Measurements from ENCODE around the gene SMYD3.

The SMYD3 gene

DNA sequence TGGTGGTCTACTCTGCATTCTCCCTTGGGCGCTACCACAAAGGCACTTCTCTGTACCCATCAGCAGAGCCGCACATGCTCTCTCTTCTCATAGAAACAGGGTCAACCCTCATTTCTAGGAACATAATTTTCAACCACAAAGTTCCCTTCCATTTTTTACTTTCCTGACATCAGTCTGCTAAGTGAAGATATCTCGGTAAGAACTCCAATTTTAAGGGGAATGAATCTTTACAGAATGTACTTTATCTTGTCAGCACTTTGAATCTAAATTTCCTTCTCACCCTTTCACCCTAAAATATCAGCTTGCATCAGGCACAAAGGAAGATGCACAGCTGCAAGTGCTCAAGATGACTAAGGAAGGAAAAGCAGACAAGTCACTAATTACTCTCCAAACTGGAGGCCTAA is 545.9 kb downstream of the SMYD3 start:
- no peak for TF ChIP-seq EZH2phosphoT487 (IDR thresholded peaks at IDR 0.05; ENCODE audit: borderline replicate concordance)
- TF ChIP-seq, protein P1, sequence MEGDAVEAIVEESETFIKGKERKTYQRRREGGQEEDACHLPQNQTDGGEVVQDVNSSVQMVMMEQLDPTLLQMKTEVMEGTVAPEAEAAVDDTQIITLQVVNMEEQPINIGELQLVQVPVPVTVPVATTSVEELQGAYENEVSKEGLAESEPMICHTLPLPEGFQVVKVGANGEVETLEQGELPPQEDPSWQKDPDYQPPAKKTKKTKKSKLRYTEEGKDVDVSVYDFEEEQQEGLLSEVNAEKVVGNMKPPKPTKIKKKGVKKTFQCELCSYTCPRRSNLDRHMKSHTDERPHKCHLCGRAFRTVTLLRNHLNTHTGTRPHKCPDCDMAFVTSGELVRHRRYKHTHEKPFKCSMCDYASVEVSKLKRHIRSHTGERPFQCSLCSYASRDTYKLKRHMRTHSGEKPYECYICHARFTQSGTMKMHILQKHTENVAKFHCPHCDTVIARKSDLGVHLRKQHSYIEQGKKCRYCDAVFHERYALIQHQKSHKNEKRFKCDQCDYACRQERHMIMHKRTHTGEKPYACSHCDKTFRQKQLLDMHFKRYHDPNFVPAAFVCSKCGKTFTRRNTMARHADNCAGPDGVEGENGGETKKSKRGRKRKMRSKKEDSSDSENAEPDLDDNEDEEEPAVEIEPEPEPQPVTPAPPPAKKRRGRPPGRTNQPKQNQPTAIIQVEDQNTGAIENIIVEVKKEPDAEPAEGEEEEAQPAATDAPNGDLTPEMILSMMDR (conservative IDR thresholded peaks at IDR 0.05; ENCODE audit: low read length): no peak

DNA sequence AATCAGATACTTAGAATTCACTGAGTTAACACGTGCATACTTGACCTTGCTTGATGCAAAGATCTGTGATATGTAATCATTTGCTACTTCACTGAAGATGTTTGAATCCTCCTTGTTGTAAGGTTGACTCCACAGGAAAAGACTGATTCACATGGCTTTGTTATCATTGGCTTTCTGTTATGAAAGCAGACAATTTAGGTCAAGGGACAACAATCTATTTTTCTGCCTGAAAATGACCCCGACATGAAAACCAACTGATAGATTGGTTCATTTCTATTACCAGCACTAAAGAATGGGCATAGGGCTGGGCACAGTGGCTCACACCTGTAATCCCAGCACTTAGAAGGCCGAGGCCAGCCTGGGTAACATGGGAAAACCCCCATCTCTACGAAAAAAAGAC is 546.9 kb downstream of the SMYD3 start:
- H3K9me2 ChIP-seq (replicated peaks; ENCODE audit: low read depth, low read length): no peaks in the 10 kb centered on the region
- H3K4me3 ChIP-seq (ENCODE audit: low read length, poor library complexity, severe bottlenecking): no peak overlapping the region
- no peaks in the 10 kb centered on the region for H4K20me1 ChIP-seq (ENCODE audit: insufficient read depth, low read length, poor library complexity, severe bottlenecking)
- 0 out of 2 replicates have a peak, but pooled peaks cover 4% of the 10 kb centered on the region for H3F3A ChIP-seq (ENCODE audit: low read depth)
- H2AFZ ChIP-seq (ENCODE audit: low read length): no peak overlapping the region
- no peaks in the 10 kb centered on the region for H3K79me2 ChIP-seq (ENCODE audit: insufficient read depth, low read length)
- H3K36me3 ChIP-seq (ENCODE audit: insufficient read depth, low read length): no peaks in the 10 kb centered on the region
- TF ChIP-seq EZH2phosphoT487 (IDR thresholded peaks at IDR 0.05; ENCODE audit: borderline replicate concordance): no peak
- TF ChIP-seq, protein P1 (conservative IDR thresholded peaks at IDR 0.05; ENCODE audit: low read length): no peak
- H3K4me1 ChIP-seq (ENCODE audit: insufficient read depth, low read length, poor library complexity, severe bottlenecking): peaks cover 21% of the 10 kb centered on the region
- H3K9ac ChIP-seq (ENCODE audit: low read depth, low read length, poor library complexity, severe bottlenecking): no peak overlapping the region
- no peaks in the 10 kb centered on the region for H3K9me3 ChIP-seq (ENCODE audit: insufficient read depth, low read depth, low read length)
- H3K27me3 ChIP-seq (ENCODE audit: insufficient read depth, low read length, poor library complexity, severe bottlenecking): no peaks in the 10 kb centered on the region
- no peak overlapping the region for H3K4me2 ChIP-seq (ENCODE audit: low read depth, low read length, poor library complexity, severe bottlenecking)

More for the DNA sequence above, 545.9 kb downstream of the SMYD3 start:
- Histone ChIP-seq H3K9ac (ENCODE audit: low read depth, low read length, poor library complexity, severe bottlenecking) (no peak overlapping the region), H4K20me1 (ENCODE audit: insufficient read depth, low read length, poor library complexity, severe bottlenecking) (no peaks in the 10 kb centered on the region), H2AFZ (ENCODE audit: low read length) (no peak overlapping the region), H3K79me2 (ENCODE audit: insufficient read depth, low read length) (no peaks in the 10 kb centered on the region), H3K9me3 (ENCODE audit: insufficient read depth, low read depth, low read length) (no peaks in the 10 kb centered on the region), H3K36me3 (ENCODE audit: insufficient read depth, low read length) (no peaks in the 10 kb centered on the region), H3K9me2 (replicated peaks; ENCODE audit: low read depth, low read length) (no peaks in the 10 kb centered on the region), H3K27me3 (ENCODE audit: insufficient read depth, low read length, poor library complexity, severe bottlenecking) (no peaks in the 10 kb centered on the region), H3F3A (ENCODE audit: low read depth) (0 out of 2 replicates have a peak, but pooled peaks cover 4% of the 10 kb centered on the region), H3K4me1 (ENCODE audit: insufficient read depth, low read length, poor library complexity, severe bottlenecking) (peaks cover 12% of the 10 kb centered on the region), H3K4me3 (ENCODE audit: low read length, poor library complexity, severe bottlenecking) (no peak overlapping the region), H3K4me2 (ENCODE audit: low read depth, low read length, poor library complexity, severe bottlenecking) (no peak overlapping the region)

DNA sequence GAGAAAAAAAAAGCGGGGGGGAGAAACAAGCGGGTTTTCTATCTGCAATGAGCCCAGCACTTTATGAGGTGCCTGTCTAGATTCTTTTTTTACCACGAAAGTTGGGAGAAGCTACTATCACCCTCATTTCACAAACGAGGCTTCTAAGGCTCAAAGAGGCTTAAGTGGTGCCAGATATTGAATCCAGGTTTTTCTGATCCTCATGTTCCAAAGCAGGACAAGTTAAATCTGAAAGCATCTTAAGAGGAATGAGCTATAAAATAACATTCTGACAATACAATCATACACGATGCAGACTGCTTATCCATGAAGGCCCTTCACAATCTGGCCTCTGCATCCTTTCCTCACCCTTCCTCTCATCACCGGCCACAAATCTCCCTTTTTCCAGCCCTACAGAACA is 549.1 kb downstream of the SMYD3 start:
- no peak overlapping the region for H3K9ac ChIP-seq (ENCODE audit: low read depth, low read length, poor library complexity, severe bottlenecking)
- no peak overlapping the region for H3K4me3 ChIP-seq (ENCODE audit: low read length, poor library complexity, severe bottlenecking)
- no peaks in the 10 kb centered on the region for H4K20me1 ChIP-seq (ENCODE audit: insufficient read depth, low read length, poor library complexity, severe bottlenecking)
- no peaks in the 10 kb centered on the region for H3K36me3 ChIP-seq (ENCODE audit: insufficient read depth, low read length)
- H3K9me3 ChIP-seq (ENCODE audit: insufficient read depth, low read depth, low read length): no peaks in the 10 kb centered on the region
- H3K79me2 ChIP-seq (ENCODE audit: insufficient read depth, low read length): peaks cover 3% of the 10 kb centered on the region; the same call in 1 of the 2 replicates
- H3K4me2 ChIP-seq (ENCODE audit: low read depth, low read length, poor library complexity, severe bottlenecking): no peak overlapping the region
- H3F3A ChIP-seq (ENCODE audit: low read depth): 0 out of 2 replicates have a peak, but pooled peaks cover 4% of the 10 kb centered on the region
- no peaks in the 10 kb centered on the region for H3K27me3 ChIP-seq (ENCODE audit: insufficient read depth, low read length, poor library complexity, severe bottlenecking)
- no peaks in the 10 kb centered on the region for H3K9me2 ChIP-seq (replicated peaks; ENCODE audit: low read depth, low read length)
- peaks cover 43% of the 10 kb centered on the region for H3K4me1 ChIP-seq (ENCODE audit: insufficient read depth, low read length, poor library complexity, severe bottlenecking)
- TF ChIP-seq, protein P1 (conservative IDR thresholded peaks at IDR 0.05; ENCODE audit: low read length): no peak
- TF ChIP-seq EZH2phosphoT487 (IDR thresholded peaks at IDR 0.05; ENCODE audit: borderline replicate concordance): no peak
- no peak overlapping the region for H2AFZ ChIP-seq (ENCODE audit: low read length)

Measured in Loucy (cell line).